Activated T-cell treated with anti-CD3 and anti-CD28 coated beads, Interleukin-2, amount 50 U/mL, for 4 hours (primary cell): ENCODE measurements around the gene HSPA14. TPM values are rescaled to one million over a fixed set of nuclear protein-coding genes. Genes with fewer than 3 reads are reported as not detected.
"Not testable (repeated sequence)": the region's sequence is repeated elsewhere in the genome, so short reads cannot be mapped to it uniquely, and the experiment has no call there.

ENCODE experiments used
- ATAC-seq, 2 donors: fragments of 200-7000 bp; cut with Tn5 transposase; one replicate each; pipeline ENCODE4 v1.10.0; 2021
- DNase-seq: peaks from one replicate; pipeline ENCODE4 v3.0.0-alpha.2; 2020
- H3K27me3 Mint-ChIP-seq: one replicate; pipeline ENCODE4 v1.8.0; 2021; ENCODE audit warnings: low read depth, mixed read lengths
- H3K36me3 Mint-ChIP-seq: one replicate; pipeline ENCODE4 v1.8.0; 2022; ENCODE audit warnings: mixed read lengths; ENCODE audit not compliant: insufficient read depth
- H3K4me1 Mint-ChIP-seq: one replicate; pipeline ENCODE4 v1.8.0; 2021; ENCODE audit warnings: low read depth, mixed read lengths
- H3K4me3 Mint-ChIP-seq: one replicate; pipeline ENCODE4 v1.8.0; 2021; ENCODE audit warnings: mild to moderate bottlenecking, moderate library complexity, mixed read lengths
- H3K9me3 Mint-ChIP-seq: one replicate; pipeline ENCODE4 v1.8.0; 2021; ENCODE audit warnings: mixed read lengths
- total RNA-seq, 3 donors: library from RNA; stranded (reverse); gene quantifications; one replicate each; pipeline ENCODE4 v1.2.1, GENCODE V29; 2021

HSPA14 gene
- 10 to 100 TPM; 53.9 to 58.5 (median 54.6) TPM for total RNA-seq

GRCh38 chr10:14837757-14838581 is at the start of gene HSPA14, which contains the start of the genes CDNF and MSANTD7:
TSS of gene HSPA14 (plus strand) at chr10:14838306. CDS start at chr10:14838403, 97 bp downstream.
TSS of gene CDNF (minus strand) at chr10:14838037. CDS start at chr10:14837946, 91 bp downstream.
TSS of gene MSANTD7 (plus strand) at chr10:14838306. CDS start at chr10:14842285, 3,979 bp downstream.
- DNase-seq, result peak; percentile 99
- Mint-ChIP-seq H3K36me3 (peaks cover 19% of the 10 kb centered on the region), H3K27me3 (no peaks in the 10 kb centered on the region), H3K4me1 (peaks cover 18% of the 10 kb centered on the region), H3K9me3 (no peaks in the 10 kb centered on the region), H3K4me3 (peak within 1 kb of the TSS; percentile 96)
- ATAC-seq, result peak; percentile 93 to 94

- no peak for DNase-seq
- no peaks in the 10 kb centered on the region for H3K9me3 Mint-ChIP-seq
- no peak overlapping the region for H3K4me3 Mint-ChIP-seq
- no peaks in the 10 kb centered on the region for H3K27me3 Mint-ChIP-seq
- no peaks in the 10 kb centered on the region for H3K36me3 Mint-ChIP-seq
- peaks cover 1% of the 10 kb centered on the region for H3K4me1 Mint-ChIP-seq
- ATAC-seq, result no peak
Observed at GRCh38 chr10:14798636-14799035, 39.5 kb upstream of the HSPA14 start.

GRCh38 chr10:14800397-14800796 is 37.7 kb upstream of the HSPA14 start:
- H3K36me3 Mint-ChIP-seq, result no peaks in the 10 kb centered on the region
- H3K4me1 Mint-ChIP-seq, result peaks cover 1% of the 10 kb centered on the region
- H3K4me3 Mint-ChIP-seq, result no peak overlapping the region
- H3K27me3 Mint-ChIP-seq, result no peaks in the 10 kb centered on the region
- ATAC-seq, result no peak
- no peaks in the 10 kb centered on the region for H3K9me3 Mint-ChIP-seq
- DNase-seq, result no peak

- Mint-ChIP-seq H3K9me3 (no peaks in the 10 kb centered on the region), H3K4me1 (peaks cover 1% of the 10 kb centered on the region), H3K27me3 (no peaks in the 10 kb centered on the region), H3K4me3 (no peak overlapping the region), H3K36me3 (no peaks in the 10 kb centered on the region)
- no peak for ATAC-seq
- no peak for DNase-seq
Observed at GRCh38 chr10:14801723-14802122, 36.4 kb upstream of the HSPA14 start.

DNA sequence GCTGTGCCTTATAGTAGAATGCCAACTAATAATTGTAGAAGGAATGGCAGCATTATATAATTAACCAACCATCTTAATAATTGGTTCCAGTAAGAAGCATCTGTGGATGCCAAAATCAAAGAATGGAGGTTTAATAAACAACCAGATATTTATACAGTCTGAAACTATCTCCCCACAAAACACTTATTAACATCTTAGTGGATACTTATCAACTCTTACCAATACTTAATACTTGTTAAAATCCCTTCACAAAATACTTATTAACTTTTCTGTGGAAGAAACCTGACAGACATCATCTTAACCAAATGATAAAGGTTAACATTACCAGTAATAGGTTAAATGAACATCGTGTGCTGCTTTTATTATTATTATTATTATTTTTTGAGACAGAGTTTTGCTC is 34.3 kb upstream of the HSPA14 start:
- Mint-ChIP-seq H3K27me3 (no peaks in the 10 kb centered on the region), H3K36me3 (no peaks in the 10 kb centered on the region), H3K4me3 (no peak overlapping the region), H3K9me3 (no peaks in the 10 kb centered on the region), H3K4me1 (peaks cover 1% of the 10 kb centered on the region)
- ATAC-seq, result no peak
- no peak for DNase-seq

- no peaks in the 10 kb centered on the region for H3K9me3 Mint-ChIP-seq
- no peak overlapping the region for H3K4me3 Mint-ChIP-seq
- peaks cover 5% of the 10 kb centered on the region for H3K4me1 Mint-ChIP-seq
- no peak for ATAC-seq
- no peak for DNase-seq
- no peaks in the 10 kb centered on the region for H3K36me3 Mint-ChIP-seq
- H3K27me3 Mint-ChIP-seq, result no peaks in the 10 kb centered on the region
Observed at GRCh38 chr10:14806318-14806717, 31.8 kb upstream of the HSPA14 start.

DNA sequence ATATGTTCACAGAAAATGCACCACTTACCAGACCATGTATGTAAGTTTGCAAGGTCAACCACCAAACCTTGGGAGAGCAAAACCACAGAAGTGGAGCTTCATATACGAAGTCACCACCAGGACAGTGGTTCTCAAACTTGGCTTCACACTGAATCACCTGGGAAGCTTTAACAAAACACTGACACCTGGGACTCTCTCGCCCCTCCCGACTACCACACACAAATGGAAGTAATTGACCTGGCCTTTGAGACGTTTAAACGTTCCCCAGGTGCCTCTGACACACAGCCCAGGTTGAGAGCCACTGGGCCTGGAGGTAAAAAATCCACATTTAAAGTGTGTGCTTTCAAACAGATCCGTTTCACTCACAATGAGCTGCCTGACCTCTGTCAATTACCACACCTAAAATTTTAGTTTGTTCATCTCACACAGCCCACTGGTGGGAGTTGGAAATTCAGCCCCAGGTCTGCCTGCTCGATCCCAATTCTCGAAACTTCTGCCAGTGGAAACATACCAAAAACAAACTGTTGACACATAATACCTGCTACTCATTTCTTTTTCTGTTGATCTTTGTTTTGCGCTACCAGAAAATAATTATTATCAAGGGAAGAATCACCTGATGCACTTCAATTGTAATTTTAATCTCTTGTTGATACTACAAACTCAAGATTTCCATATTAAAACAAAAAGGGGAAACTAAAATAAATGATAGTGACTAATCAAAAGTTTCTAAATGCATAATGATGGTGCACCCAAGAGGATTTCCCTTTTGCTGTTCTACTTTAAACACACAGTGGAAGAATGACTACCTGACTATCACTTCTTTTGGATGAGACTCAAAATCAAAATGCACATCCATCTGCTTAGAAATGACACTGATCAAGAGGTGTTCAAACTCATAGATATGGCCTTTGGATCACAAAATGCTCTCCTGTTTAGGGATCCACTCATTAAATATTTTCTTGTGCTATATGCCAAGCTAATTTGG is 26.8 kb upstream of the HSPA14 start:
- Mint-ChIP-seq H3K4me3 (no peak overlapping the region), H3K36me3 (no peaks in the 10 kb centered on the region), H3K4me1 (peaks cover 15% of the 10 kb centered on the region), H3K27me3 (no peaks in the 10 kb centered on the region), H3K9me3 (no peaks in the 10 kb centered on the region)
- DNase-seq (no peak), ATAC-seq (peak; percentile 18 to 41)

DNA sequence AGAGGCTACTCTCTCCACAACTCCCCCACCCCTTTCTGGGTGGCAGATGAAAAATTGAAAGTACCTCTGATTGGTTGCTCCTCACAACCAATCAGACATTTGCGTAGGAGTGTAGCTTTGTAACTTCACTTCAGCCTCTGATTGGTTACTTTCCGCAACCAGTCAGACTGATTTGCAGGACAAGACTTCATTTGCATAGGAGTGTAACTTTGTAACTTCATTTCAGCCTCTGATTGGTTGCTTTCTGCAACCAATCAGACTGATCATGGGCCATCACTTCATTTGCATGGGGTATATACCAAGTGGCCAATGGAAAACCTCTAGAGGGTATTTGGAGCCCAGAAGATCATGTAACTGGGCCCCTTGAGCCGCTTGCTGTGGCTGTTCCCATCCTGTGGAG is 25.8 kb upstream of the HSPA14 start:
- Mint-ChIP-seq H3K4me1 (peaks cover 15% of the 10 kb centered on the region), H3K27me3 (no peaks in the 10 kb centered on the region), H3K4me3 (peak overlapping the region; percentile 37), H3K36me3 (no peaks in the 10 kb centered on the region), H3K9me3 (no peaks in the 10 kb centered on the region)
- DNase-seq, result no peak
- no peak for ATAC-seq

DNA sequence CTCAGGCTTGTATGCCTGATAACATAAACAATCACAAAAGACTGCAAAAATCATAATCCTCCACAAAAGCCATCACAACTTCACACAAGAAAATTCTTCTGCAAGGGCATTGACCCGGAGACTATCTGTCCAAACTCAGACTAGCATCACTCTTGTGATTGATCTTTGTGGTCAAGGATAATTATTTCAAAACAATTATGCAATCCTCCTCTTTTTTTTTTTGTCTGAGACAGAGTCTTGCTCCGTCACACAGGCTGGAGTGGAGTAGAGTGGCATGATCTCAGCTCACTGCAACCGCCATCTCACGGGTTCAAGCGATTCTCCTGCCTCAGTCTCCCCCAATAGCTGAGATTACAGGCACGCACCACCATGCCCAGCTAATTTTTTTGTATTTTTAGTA is 22.4 kb upstream of the HSPA14 start:
- Mint-ChIP-seq H3K36me3 (no peaks in the 10 kb centered on the region), H3K4me1 (peaks cover 13% of the 10 kb centered on the region), H3K4me3 (no peak overlapping the region), H3K9me3 (no peaks in the 10 kb centered on the region), H3K27me3 (no peaks in the 10 kb centered on the region)
- DNase-seq (no peak), ATAC-seq (no peak)

- ATAC-seq, H3K4me3 Mint-ChIP-seq, DNase-seq, H3K27me3 Mint-ChIP-seq, H3K4me1 Mint-ChIP-seq, H3K36me3 Mint-ChIP-seq, H3K9me3 Mint-ChIP-seq: not testable (repeated sequence)
Observed at GRCh38 chr10:14816717-14817116, 21.4 kb upstream of the HSPA14 start.

- no peak overlapping the region for H3K4me3 Mint-ChIP-seq
- DNase-seq, result no peak
- no peaks in the 10 kb centered on the region for H3K27me3 Mint-ChIP-seq
- no peaks in the 10 kb centered on the region for H3K36me3 Mint-ChIP-seq
- ATAC-seq, result no peak
- peaks cover 7% of the 10 kb centered on the region for H3K4me1 Mint-ChIP-seq
- H3K9me3 Mint-ChIP-seq, result no peaks in the 10 kb centered on the region
Observed at GRCh38 chr10:14820010-14820774, 17.9 kb upstream of the HSPA14 start.

- no peaks in the 10 kb centered on the region for H3K9me3 Mint-ChIP-seq
Observed at GRCh38 chr10:14820775-14821154, 17.3 kb upstream of the HSPA14 start.

GRCh38 chr10:14821635-14822375 is 16.3 kb upstream of the HSPA14 start:
- Mint-ChIP-seq H3K4me3 (no peak overlapping the region), H3K27me3 (no peaks in the 10 kb centered on the region), H3K36me3 (no peaks in the 10 kb centered on the region), H3K9me3 (no peaks in the 10 kb centered on the region), H3K4me1 (peaks cover 7% of the 10 kb centered on the region)
- ATAC-seq (no peak), DNase-seq (no peak)

More at GRCh38 chr10:14820775-14821154, 17.3 kb upstream of the HSPA14 start:
- Mint-ChIP-seq H3K4me3 (no peak overlapping the region), H3K4me1 (peaks cover 7% of the 10 kb centered on the region), H3K27me3 (no peaks in the 10 kb centered on the region), H3K36me3 (no peaks in the 10 kb centered on the region)
- ATAC-seq (no peak), DNase-seq (no peak)
